ENCODE results near the gene PRM1.

DNA sequence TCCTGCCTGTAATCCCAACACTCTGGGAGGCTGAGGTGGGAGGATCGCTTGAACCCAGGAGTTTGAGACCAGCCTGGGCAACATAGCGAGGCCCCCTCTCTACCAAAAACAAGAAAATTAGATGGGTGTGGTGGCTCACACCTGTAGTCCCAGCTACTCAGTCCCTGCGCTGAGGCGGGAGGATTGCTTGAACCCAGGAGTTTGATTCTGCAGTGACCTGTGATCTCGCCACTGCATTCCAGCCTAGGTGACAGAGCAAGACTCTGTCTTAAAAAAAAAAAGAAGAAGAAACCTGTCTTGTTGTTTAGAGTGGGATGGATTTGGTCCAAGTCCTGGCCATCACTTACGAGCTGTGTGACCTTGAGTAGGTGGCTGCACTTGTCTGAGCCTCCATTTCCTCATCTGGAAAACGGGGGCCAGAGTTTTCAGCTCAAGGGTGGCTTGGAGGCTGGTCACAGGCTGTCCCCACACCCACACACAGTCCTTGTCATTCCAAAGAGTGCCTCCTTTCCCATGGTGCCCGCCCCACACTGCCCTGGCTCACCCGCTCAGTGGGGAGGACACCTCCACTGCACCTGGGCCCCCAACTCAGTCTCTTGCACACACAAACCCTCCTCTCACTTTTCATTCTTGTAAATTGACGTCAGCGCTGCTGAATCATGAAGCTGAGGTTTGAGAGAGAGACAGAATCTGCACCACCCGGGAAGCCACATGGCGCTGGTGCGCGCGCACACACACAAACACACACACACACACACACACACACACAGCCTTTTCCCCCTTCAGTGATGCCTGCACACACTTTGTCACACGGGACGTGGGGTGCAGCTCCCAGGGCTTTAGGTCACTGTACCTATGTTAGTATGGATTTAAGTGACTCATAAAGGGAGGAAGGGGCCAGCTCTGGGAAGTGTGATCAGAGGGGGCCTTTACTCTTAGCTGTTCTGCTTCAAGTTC, 29.3 kb downstream of the PRM1 start:
- TF ChIP-seq, protein P1, sequence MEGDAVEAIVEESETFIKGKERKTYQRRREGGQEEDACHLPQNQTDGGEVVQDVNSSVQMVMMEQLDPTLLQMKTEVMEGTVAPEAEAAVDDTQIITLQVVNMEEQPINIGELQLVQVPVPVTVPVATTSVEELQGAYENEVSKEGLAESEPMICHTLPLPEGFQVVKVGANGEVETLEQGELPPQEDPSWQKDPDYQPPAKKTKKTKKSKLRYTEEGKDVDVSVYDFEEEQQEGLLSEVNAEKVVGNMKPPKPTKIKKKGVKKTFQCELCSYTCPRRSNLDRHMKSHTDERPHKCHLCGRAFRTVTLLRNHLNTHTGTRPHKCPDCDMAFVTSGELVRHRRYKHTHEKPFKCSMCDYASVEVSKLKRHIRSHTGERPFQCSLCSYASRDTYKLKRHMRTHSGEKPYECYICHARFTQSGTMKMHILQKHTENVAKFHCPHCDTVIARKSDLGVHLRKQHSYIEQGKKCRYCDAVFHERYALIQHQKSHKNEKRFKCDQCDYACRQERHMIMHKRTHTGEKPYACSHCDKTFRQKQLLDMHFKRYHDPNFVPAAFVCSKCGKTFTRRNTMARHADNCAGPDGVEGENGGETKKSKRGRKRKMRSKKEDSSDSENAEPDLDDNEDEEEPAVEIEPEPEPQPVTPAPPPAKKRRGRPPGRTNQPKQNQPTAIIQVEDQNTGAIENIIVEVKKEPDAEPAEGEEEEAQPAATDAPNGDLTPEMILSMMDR (conservative IDR thresholded peaks at IDR 0.05), result no peak
- no peak for TF ChIP-seq EZH2 (IDR thresholded peaks at IDR 0.05; ENCODE audit: low read depth)

Measured in PC-9 (cell line).